ENCODE measurements around the gene PEMT. TPM values are rescaled to one million over a fixed set of nuclear protein-coding genes. Genes with fewer than 3 reads are reported as not detected.

Gene PEMT
- total RNA-seq, 1 donor from 2014 or later, result 87.2 TPM

- Histone ChIP-seq H3K36me3 (ENCODE audit: control insufficient read depth, insufficient read depth, low read length) (no peaks in the 10 kb centered on the region), H3K4me3 (ENCODE audit: low read depth, low read length) (no peak overlapping the region), H3K27me3 (ENCODE audit: control insufficient read depth, insufficient read depth, low read length) (peaks cover 17% of the 10 kb centered on the region)
- no peak for TF ChIP-seq CTCF (IDR thresholded peaks at IDR 0.05; ENCODE audit: insufficient read depth, low read length, poor library complexity, severe bottlenecking)
- no peak for DNase-seq (ENCODE audit: low read depth)
Measured at GRCh38 chr17:17474341-17474740, 117.2 kb downstream of the PEMT start.

DNA sequence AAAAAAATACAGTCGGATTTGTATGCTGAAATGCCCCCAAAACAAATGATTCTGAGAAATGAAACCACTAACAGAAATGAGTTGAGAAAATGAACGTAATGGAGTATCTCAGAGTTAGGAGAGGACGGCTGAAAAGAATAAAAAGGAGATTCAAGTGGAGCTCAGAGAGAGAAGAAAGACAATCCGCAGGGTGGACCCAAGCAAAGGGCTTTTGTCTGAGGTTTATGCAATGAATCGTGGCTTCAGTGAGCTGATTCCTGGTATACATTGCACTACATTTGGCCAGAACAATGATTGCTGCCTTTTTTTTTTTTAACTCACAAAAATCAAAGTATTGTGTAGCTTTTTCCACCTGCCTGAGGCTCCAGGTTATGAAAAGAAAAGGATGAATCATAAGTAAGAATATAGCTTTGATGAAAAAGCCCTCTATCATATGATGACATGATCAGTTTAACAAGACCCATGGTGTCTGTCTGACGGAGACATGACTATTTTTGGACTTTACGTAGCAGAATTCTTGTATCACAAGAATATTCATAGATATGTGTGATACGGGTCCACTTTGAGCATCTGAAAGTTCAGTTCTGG is 119.1 kb downstream of the PEMT start:
- H3K36me3 ChIP-seq (ENCODE audit: control insufficient read depth, insufficient read depth, low read length), result no peaks in the 10 kb centered on the region
- peaks cover 17% of the 10 kb centered on the region for H3K27me3 ChIP-seq (ENCODE audit: control insufficient read depth, insufficient read depth, low read length)
- no peak overlapping the region for H3K4me3 ChIP-seq (ENCODE audit: low read depth, low read length)
- no peak for TF ChIP-seq CTCF (IDR thresholded peaks at IDR 0.05; ENCODE audit: insufficient read depth, low read length, poor library complexity, severe bottlenecking)
- no peak for DNase-seq (ENCODE audit: low read depth)

- no peak for DNase-seq (ENCODE audit: low read depth)
- Histone ChIP-seq H3K36me3 (ENCODE audit: control insufficient read depth, insufficient read depth, low read length) (no peaks in the 10 kb centered on the region), H3K27me3 (ENCODE audit: control insufficient read depth, insufficient read depth, low read length) (peaks cover 17% of the 10 kb centered on the region), H3K4me3 (ENCODE audit: low read depth, low read length) (no peak overlapping the region)
- TF ChIP-seq CTCF (IDR thresholded peaks at IDR 0.05; ENCODE audit: insufficient read depth, low read length, poor library complexity, severe bottlenecking), result no peak
Measured at GRCh38 chr17:17469996-17470395, 121.5 kb downstream of the PEMT start.

- peaks cover 17% of the 10 kb centered on the region for H3K27me3 ChIP-seq (ENCODE audit: control insufficient read depth, insufficient read depth, low read length)
- no peak for TF ChIP-seq CTCF (IDR thresholded peaks at IDR 0.05; ENCODE audit: insufficient read depth, low read length, poor library complexity, severe bottlenecking)
- H3K4me3 ChIP-seq (ENCODE audit: low read depth, low read length), result no peak overlapping the region
- DNase-seq (ENCODE audit: low read depth), result no peak
- no peaks in the 10 kb centered on the region for H3K36me3 ChIP-seq (ENCODE audit: control insufficient read depth, insufficient read depth, low read length)
Measured at GRCh38 chr17:17469358-17469757, 122.2 kb downstream of the PEMT start.

- TF ChIP-seq CTCF (IDR thresholded peaks at IDR 0.05; ENCODE audit: insufficient read depth, low read length, poor library complexity, severe bottlenecking), result no peak
- no peaks in the 10 kb centered on the region for H3K36me3 ChIP-seq (ENCODE audit: control insufficient read depth, insufficient read depth, low read length)
- H3K4me3 ChIP-seq (ENCODE audit: low read depth, low read length), result no peak overlapping the region
- peaks cover 17% of the 10 kb centered on the region for H3K27me3 ChIP-seq (ENCODE audit: control insufficient read depth, insufficient read depth, low read length)
- DNase-seq (ENCODE audit: low read depth), result no peak
Measured at GRCh38 chr17:17468217-17469010, 123.1 kb downstream of the PEMT start.
